Measurements from ENCODE around the gene PDCD5. TPM values are rescaled to one million over a fixed set of nuclear protein-coding genes. Genes with fewer than 3 reads are reported as not detected.
"Not testable (repeated sequence)": the region's sequence is repeated elsewhere in the genome, so short reads cannot be mapped to it uniquely, and the experiment has no call there.

The PDCD5 gene
- polyA plus RNA-seq, 3 donors, result 41.4 to 84.5 (median 79.9) TPM

GRCh38 chr19:32572700-32573491 lies 8.1 kb upstream of the PDCD5 start:
- H3K4me3 Mint-ChIP-seq, result not testable (repeated sequence)

GRCh38 chr19:32573492-32573794 lies 7.5 kb upstream of the PDCD5 start:
- Histone ChIP-seq H3K9me3 (replicated peaks in 1 of 2; ENCODE audit: control insufficient read depth in 1 of 2, insufficient read depth in 1 of 2, low read length in 2 of 2) (no peaks in the 10 kb centered on the region), H3K4me1 (ENCODE audit: control insufficient read depth in 1 of 2, insufficient read depth in 2 of 2, low read length in 2 of 2) (no peaks in the 10 kb centered on the region), H3K36me3 (replicated peaks in 1 of 2; ENCODE audit: control insufficient read depth in 1 of 2, insufficient read depth in 2 of 2, low read length in 2 of 2) (no peaks in the 10 kb centered on the region), H3K4me3 (replicated peaks in 1 of 3; ENCODE audit: low read depth in 2 of 3, low read length in 3 of 3) (no peak overlapping the region), H3K79me2 (ENCODE audit: insufficient read depth, low read length) (no peaks in the 10 kb centered on the region), H2AFZ (ENCODE audit: insufficient read depth, low read depth, low read length, poor library complexity, severe bottlenecking) (no peak overlapping the region), H3K4me2 (replicated peaks; ENCODE audit: extremely low read depth, low read length, poor library complexity, severe bottlenecking) (no peak overlapping the region), H4K20me1 (ENCODE audit: insufficient read depth, low read length) (no peaks in the 10 kb centered on the region), H3K9ac (ENCODE audit: insufficient read depth, low read length, poor library complexity, severe bottlenecking) (no peak overlapping the region), H3K27me3 (ENCODE audit: control insufficient read depth in 2 of 2, insufficient read depth in 2 of 2, low read length in 2 of 2) (peaks cover 4 to 5% of the 10 kb centered on the region in 2 donors), H3K27ac (ENCODE audit: low read depth in 1 of 2, low read length in 2 of 2) (no peak overlapping the region)
- H3K36me3 Mint-ChIP-seq, result no peaks in the 10 kb centered on the region
- peaks cover 33 to 52% (median 42%) of the 10 kb centered on the region in 3 donors for H3K27me3 Mint-ChIP-seq (ENCODE audit: low read depth in 3 of 3)
- H3K4me3 Mint-ChIP-seq, result peak overlapping the region in 1 of 2 donors; percentile 42
- H3K4me1 Mint-ChIP-seq, result peaks cover 3% of the 10 kb centered on the region
- intact Hi-C loops (cut with micrococcal nuclease), result no loop called here
- 80% methylated on average over 1 of the region's 3 CpGs for WGBS (ENCODE audit: insufficient coverage)
- TF ChIP-seq CTCF (IDR thresholded peaks at IDR 0.05), result no peak
- DNase-seq, result no peak
- H3K27ac Mint-ChIP-seq, result no peak overlapping the region
- peaks cover 2 to 17% (median 6%) of the 10 kb centered on the region in 7 donors for H3K9me3 Mint-ChIP-seq

More at GRCh38 chr19:32572700-32573491, 8.1 kb upstream of the PDCD5 start:
- peaks cover 35 to 51% (median 42%) of the 10 kb centered on the region in 3 donors for H3K27me3 Mint-ChIP-seq (ENCODE audit: low read depth in 3 of 3)
- H2AFZ ChIP-seq (ENCODE audit: insufficient read depth, low read depth, low read length, poor library complexity, severe bottlenecking); H3K4me2 ChIP-seq (replicated peaks; ENCODE audit: extremely low read depth, low read length, poor library complexity, severe bottlenecking); H3K9me3 ChIP-seq (replicated peaks in 1 of 2; ENCODE audit: control insufficient read depth in 1 of 2, insufficient read depth in 1 of 2, low read length in 2 of 2); H3K36me3 ChIP-seq (replicated peaks in 1 of 2; ENCODE audit: control insufficient read depth in 1 of 2, insufficient read depth in 2 of 2, low read length in 2 of 2); H3K4me3 ChIP-seq (replicated peaks in 1 of 3; ENCODE audit: low read depth in 2 of 3, low read length in 3 of 3); H3K27ac ChIP-seq (ENCODE audit: low read depth in 1 of 2, low read length in 2 of 2); DNase-seq; H3K79me2 ChIP-seq (ENCODE audit: insufficient read depth, low read length); H3K9ac ChIP-seq (ENCODE audit: insufficient read depth, low read length, poor library complexity, severe bottlenecking); H3K27me3 ChIP-seq (ENCODE audit: control insufficient read depth in 2 of 2, insufficient read depth in 2 of 2, low read length in 2 of 2); H3K27ac Mint-ChIP-seq; H3K4me1 ChIP-seq (ENCODE audit: control insufficient read depth in 1 of 2, insufficient read depth in 2 of 2, low read length in 2 of 2); H4K20me1 ChIP-seq (ENCODE audit: insufficient read depth, low read length); H3K4me1 Mint-ChIP-seq; intact Hi-C loops (cut with micrococcal nuclease); H3K36me3 Mint-ChIP-seq: not testable (repeated sequence)
- WGBS (ENCODE audit: insufficient coverage), result 100% methylated on average over 1 of the region's 21 CpGs
- H3K9me3 Mint-ChIP-seq, result peaks cover 2 to 14% (median 6%) of the 10 kb centered on the region in 7 donors

All from CD14-positive monocyte (primary cell).